Peyer's patch (tissue), 4 donors: ENCODE measurements around the gene STAMBP. TPM values are rescaled to one million over a fixed set of nuclear protein-coding genes. Genes with fewer than 3 reads are reported as not detected.

ENCODE experiments used
- DNase-seq, 3 donors: peaks; one replicate each; pipeline ENCODE4 v3.0.0-alpha.2; 2017 to 2019
- H3K27ac ChIP-seq, 4 donors: fragments of 200-600 bp; sonication (generic); one replicate each; pipeline ENCODE4 v1.5.1; 2016 to 2019
- H3K27me3 ChIP-seq, 2 donors: fragments of 200-600 bp; sonication (generic); one replicate each; pipeline ENCODE4 v1.5.1; 2019
- H3K36me3 ChIP-seq, 3 donors: fragments of 200-600 bp; sonication (generic); one replicate each; pipeline ENCODE4 v1.5.1; 2016 to 2019
- H3K4me1 ChIP-seq, 4 donors: fragments of 200-600 bp; sonication (generic); one replicate each; pipeline ENCODE4 v1.5.1; 2016 to 2019
- H3K4me3 ChIP-seq, 4 donors: fragments of 200-600 bp; sonication (generic); 1 replicate in 3 of 4; 2 replicates in 1 of 4; pipeline ENCODE4 v1.5.1; 2016 to 2019; ENCODE audit warnings: mild to moderate bottlenecking in 1 of 4
- H3K9me3 ChIP-seq, 4 donors: fragments of 200-600 bp; sonication (generic); one replicate each; pipeline ENCODE4 v1.5.1; 2016 to 2019; ENCODE audit warnings: mild to moderate bottlenecking in 1 of 4
- POLR2A ChIP-seq, 2 donors: fragments of 450-650 bp; IDR thresholded peaks; one replicate each; pipeline ENCODE4 v1.5.1; 2017; ENCODE audit warnings: antibody characterized with exemption in 2 of 2, mild to moderate bottlenecking in 2 of 2, moderate library complexity in 2 of 2
- total RNA-seq, 4 donors: library from RNA; depleted of rRNA; stranded (reverse); fragments of >200 nt; gene quantifications; one replicate each; pipeline ENCODE4 v1.1.0, GENCODE V29; 2016
- TF ChIP-seq, protein P1 (sequence below), 6 experiments: fragments of 450-650 bp in 4 of 6; fragments of 200-600 bp in 2 of 6; sonication (generic) in 1 of 6; IDR thresholded peaks; one replicate each; pipeline ENCODE4 v1.5.1; 2017 to 2019; ENCODE audit warnings: antibody characterized with exemption in 6 of 6, mild to moderate bottlenecking in 3 of 6, moderate library complexity in 1 of 6

Gene STAMBP
- total RNA-seq, 4 donors from 2014 or later: 25.4 to 61.9 (median 44.3) TPM

DNA sequence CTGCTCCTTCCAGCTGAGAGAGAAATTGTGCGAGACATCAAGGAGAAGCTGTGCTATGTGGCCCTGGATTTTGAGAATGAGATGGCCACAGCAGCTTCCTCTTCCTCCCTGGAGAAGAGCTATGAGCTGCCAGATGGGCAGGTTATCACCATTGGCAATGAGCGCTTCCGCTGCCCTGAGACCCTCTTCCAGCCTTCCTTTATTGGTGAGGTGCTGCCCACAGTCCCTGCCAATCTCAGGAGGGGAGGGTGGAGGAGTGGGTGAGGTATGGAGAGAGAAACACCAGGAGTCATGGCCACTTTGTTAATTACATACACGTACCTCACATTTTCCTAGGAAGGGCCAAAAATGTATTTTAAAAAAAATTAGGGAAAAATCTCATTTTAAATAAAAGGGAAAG lies 85.9 kb downstream of the STAMBP start:
- TF ChIP-seq POLR2A (IDR thresholded peaks at IDR 0.05): no peak
- no peak overlapping the region for H3K4me3 ChIP-seq
- no peaks in the 10 kb centered on the region for H3K27me3 ChIP-seq
- H3K4me1 ChIP-seq: no peaks in the 10 kb centered on the region
- H3K9me3 ChIP-seq: no peaks in the 10 kb centered on the region
- H3K27ac ChIP-seq: no peak overlapping the region
- no peaks in the 10 kb centered on the region for H3K36me3 ChIP-seq
- DNase-seq: no peak

DNA sequence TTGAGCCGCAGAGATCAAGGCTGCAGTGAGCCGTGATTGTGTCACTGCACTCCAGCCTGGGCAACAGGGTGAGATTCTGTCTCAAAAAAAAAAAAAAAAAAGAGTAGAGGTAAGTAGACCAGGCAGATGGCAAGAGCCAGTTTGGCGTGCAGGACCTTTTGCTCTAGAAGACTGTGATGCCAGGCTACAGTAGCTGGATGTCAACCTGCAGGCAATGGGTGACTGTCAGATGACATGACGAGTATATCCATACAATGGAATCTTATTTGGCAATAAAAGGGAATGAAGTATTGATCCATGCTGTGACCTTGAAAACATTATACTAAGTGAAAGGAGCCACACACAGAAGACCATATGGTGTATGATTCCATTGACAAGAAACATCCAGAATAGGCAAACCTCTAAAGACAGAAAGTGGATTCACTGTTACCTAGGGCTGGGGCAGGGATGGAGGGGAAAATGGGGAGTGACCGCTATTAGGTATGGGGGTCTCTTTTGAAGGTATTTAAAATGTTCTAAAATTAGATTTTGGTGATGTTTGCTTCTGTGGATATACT lies 86.8 kb downstream of the STAMBP start:
- DNase-seq: no peak
- no peaks in the 10 kb centered on the region for H3K36me3 ChIP-seq
- H3K4me1 ChIP-seq: no peaks in the 10 kb centered on the region
- no peaks in the 10 kb centered on the region for H3K9me3 ChIP-seq
- H3K27ac ChIP-seq: no peak overlapping the region
- H3K27me3 ChIP-seq: no peaks in the 10 kb centered on the region
- H3K4me3 ChIP-seq: no peak overlapping the region
- TF ChIP-seq, protein P1, sequence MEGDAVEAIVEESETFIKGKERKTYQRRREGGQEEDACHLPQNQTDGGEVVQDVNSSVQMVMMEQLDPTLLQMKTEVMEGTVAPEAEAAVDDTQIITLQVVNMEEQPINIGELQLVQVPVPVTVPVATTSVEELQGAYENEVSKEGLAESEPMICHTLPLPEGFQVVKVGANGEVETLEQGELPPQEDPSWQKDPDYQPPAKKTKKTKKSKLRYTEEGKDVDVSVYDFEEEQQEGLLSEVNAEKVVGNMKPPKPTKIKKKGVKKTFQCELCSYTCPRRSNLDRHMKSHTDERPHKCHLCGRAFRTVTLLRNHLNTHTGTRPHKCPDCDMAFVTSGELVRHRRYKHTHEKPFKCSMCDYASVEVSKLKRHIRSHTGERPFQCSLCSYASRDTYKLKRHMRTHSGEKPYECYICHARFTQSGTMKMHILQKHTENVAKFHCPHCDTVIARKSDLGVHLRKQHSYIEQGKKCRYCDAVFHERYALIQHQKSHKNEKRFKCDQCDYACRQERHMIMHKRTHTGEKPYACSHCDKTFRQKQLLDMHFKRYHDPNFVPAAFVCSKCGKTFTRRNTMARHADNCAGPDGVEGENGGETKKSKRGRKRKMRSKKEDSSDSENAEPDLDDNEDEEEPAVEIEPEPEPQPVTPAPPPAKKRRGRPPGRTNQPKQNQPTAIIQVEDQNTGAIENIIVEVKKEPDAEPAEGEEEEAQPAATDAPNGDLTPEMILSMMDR (IDR thresholded peaks at IDR 0.05): no peak
- TF ChIP-seq POLR2A (IDR thresholded peaks at IDR 0.05): no peak

DNA sequence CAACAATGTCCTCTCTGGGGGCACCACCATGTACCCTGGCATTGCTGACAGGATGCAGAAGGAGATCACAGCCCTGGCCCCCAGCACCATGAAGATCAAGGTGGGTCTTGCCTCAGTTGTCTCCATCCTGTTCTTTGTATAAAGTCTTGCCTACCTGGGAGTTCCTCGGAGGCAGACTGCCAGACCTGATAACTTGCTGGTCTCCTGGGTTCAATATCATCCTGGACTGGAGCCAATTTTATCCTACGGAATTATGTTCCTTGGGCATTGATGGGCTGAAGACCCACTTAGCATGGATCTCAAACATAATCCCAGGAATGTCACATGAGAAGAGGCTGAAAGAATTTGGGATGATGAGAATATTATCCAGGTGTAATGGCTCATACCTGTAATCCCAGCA lies 87.9 kb downstream of the STAMBP start:
- Histone ChIP-seq H3K4me1 (no peaks in the 10 kb centered on the region), H3K27ac (no peak overlapping the region), H3K27me3 (no peaks in the 10 kb centered on the region), H3K9me3 (no peaks in the 10 kb centered on the region), H3K36me3 (no peaks in the 10 kb centered on the region), H3K4me3 (no peak overlapping the region)
- DNase-seq: no peak
- TF ChIP-seq POLR2A (IDR thresholded peaks at IDR 0.05): no peak
- TF ChIP-seq, protein P1 (IDR thresholded peaks at IDR 0.05): no peak

DNA sequence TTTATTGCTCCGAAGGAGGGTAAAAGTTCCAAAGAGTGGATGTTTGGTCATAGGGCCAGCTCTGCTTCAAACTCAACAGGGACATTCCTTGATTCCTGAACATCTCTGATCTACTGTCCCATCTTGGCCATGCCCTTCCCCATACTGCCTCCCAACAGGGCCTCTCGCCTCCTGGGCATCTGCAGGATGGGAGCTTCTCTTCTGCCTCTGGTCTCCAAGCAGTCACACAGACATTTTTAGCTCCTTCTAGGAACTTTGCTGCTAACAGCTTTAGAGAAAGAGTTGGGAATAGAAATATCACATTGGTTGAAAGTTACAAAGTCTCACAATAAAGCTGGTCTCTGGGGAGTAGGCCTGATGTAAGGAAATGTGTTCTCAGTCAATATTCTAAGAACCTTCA lies 88.5 kb downstream of the STAMBP start:
- Histone ChIP-seq H3K4me3 (no peak overlapping the region), H3K9me3 (no peaks in the 10 kb centered on the region), H3K4me1 (no peaks in the 10 kb centered on the region), H3K27me3 (no peaks in the 10 kb centered on the region), H3K27ac (no peak overlapping the region), H3K36me3 (no peaks in the 10 kb centered on the region)
- no peak for DNase-seq
- TF ChIP-seq POLR2A (IDR thresholded peaks at IDR 0.05): no peak
- TF ChIP-seq, protein P1 (IDR thresholded peaks at IDR 0.05): no peak

DNA sequence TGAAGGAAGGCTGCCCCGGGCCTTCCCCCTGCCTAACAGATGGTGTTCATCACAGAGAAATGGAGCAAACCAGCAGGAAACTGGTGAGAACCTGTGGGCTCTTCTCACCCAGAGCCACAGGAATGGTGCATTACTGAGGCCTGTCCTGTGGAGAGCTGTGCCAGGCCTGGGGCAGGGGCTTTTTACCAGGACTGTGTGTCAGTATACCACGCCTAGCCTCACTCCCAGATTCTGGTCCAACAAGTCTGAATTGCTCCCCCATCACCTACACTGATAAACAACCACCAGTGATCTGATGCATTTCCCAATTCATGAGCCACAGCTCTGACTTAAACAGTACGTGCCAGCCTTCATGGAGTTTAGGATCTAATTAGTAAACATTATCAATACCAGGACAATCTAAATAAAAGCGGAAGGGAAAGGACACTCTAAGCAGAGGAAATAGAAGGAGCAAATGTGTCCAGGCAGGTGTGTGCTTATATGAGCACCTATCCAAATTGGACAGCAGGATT lies 89.0 kb downstream of the STAMBP start:
- H3K27me3 ChIP-seq: no peaks in the 10 kb centered on the region
- no peaks in the 10 kb centered on the region for H3K9me3 ChIP-seq
- no peak overlapping the region for H3K4me3 ChIP-seq
- H3K4me1 ChIP-seq: no peaks in the 10 kb centered on the region
- no peak for DNase-seq
- H3K36me3 ChIP-seq: no peaks in the 10 kb centered on the region
- H3K27ac ChIP-seq: no peak overlapping the region
- no peak for TF ChIP-seq POLR2A (IDR thresholded peaks at IDR 0.05)
- TF ChIP-seq, protein P1 (IDR thresholded peaks at IDR 0.05): no peak

DNA sequence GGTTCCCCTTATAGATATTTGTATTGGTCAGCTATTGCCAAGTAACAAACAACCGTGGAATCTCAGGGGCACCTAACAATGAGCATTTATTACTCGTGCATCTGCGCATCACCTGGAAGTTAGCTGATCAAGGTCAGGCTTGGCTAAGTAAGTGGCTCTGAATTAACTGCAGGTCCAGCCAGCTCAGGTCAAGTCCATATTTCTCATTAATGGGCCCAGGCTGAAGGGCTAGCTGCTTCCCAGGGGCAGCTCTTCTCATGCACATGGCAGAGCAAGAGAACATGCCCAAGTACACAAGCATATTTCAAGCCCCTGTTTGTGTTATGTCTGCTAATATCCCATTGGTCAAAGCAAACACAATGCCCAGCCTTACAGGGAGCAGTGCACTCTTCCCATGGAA lies 90.1 kb downstream of the STAMBP start:
- Histone ChIP-seq H3K9me3 (no peaks in the 10 kb centered on the region), H3K27me3 (no peaks in the 10 kb centered on the region), H3K36me3 (no peaks in the 10 kb centered on the region), H3K27ac (no peak overlapping the region), H3K4me3 (no peak overlapping the region), H3K4me1 (no peaks in the 10 kb centered on the region)
- no peak for DNase-seq
- TF ChIP-seq POLR2A (IDR thresholded peaks at IDR 0.05): no peak
